ENCODE results near the gene UQCR11.

The UQCR11 gene

GRCh38 chr19:1556390-1557070, 48.7 kb downstream of the UQCR11 start:
- H3K9ac ChIP-seq (ENCODE audit: low read length), result no peak overlapping the region
- no peaks in the 10 kb centered on the region for H3K4me1 ChIP-seq (ENCODE audit: control insufficient read depth, insufficient read depth, low read length)
- H3K4me3 ChIP-seq (ENCODE audit: low read depth, low read length), result no peak overlapping the region
- H3K9me3 ChIP-seq (ENCODE audit: control insufficient read depth, insufficient read depth, low read depth, low read length), result no peaks in the 10 kb centered on the region
- no peak overlapping the region for H3K27ac ChIP-seq (ENCODE audit: low read depth, low read length)
- H3K27me3 ChIP-seq (ENCODE audit: control insufficient read depth, insufficient read depth, low read length), result no peaks in the 10 kb centered on the region
- H3K36me3 ChIP-seq (ENCODE audit: control insufficient read depth, insufficient read depth, low read length), result peaks cover 19% of the 10 kb centered on the region

- Histone ChIP-seq H3K36me3 (ENCODE audit: control insufficient read depth, insufficient read depth, low read length) (peaks cover 19% of the 10 kb centered on the region), H3K4me3 (ENCODE audit: low read depth, low read length) (no peak overlapping the region), H3K27me3 (ENCODE audit: control insufficient read depth, insufficient read depth, low read length) (no peaks in the 10 kb centered on the region)
These were observed 49.5 kb downstream of the UQCR11 start for GRCh38 chr19:1555487-1556389.

GRCh38 chr19:1554968-1555367, 50.3 kb downstream of the UQCR11 start:
- no peaks in the 10 kb centered on the region for H3K27me3 ChIP-seq (ENCODE audit: control insufficient read depth, insufficient read depth, low read length)
- H3K9me3 ChIP-seq (ENCODE audit: control insufficient read depth, insufficient read depth, low read depth, low read length), result no peaks in the 10 kb centered on the region
- no peak overlapping the region for H3K9ac ChIP-seq (ENCODE audit: low read length)
- peaks cover 19% of the 10 kb centered on the region for H3K36me3 ChIP-seq (ENCODE audit: control insufficient read depth, insufficient read depth, low read length)
- H3K27ac ChIP-seq (ENCODE audit: low read depth, low read length), result no peak overlapping the region
- no peaks in the 10 kb centered on the region for H3K4me1 ChIP-seq (ENCODE audit: control insufficient read depth, insufficient read depth, low read length)
- no peak overlapping the region for H3K4me3 ChIP-seq (ENCODE audit: low read depth, low read length)

More at GRCh38 chr19:1555487-1556389, 49.5 kb downstream of the UQCR11 start:
- Histone ChIP-seq H3K9me3 (ENCODE audit: control insufficient read depth, insufficient read depth, low read depth, low read length) (no peaks in the 10 kb centered on the region), H3K9ac (ENCODE audit: low read length) (no peak overlapping the region), H3K4me1 (ENCODE audit: control insufficient read depth, insufficient read depth, low read length) (no peaks in the 10 kb centered on the region), H3K27ac (ENCODE audit: low read depth, low read length) (no peak overlapping the region)

GRCh38 chr19:1553415-1553814, 51.8 kb downstream of the UQCR11 start:
- no peaks in the 10 kb centered on the region for H3K9me3 ChIP-seq (ENCODE audit: control insufficient read depth, insufficient read depth, low read depth, low read length)
- no peak overlapping the region for H3K27ac ChIP-seq (ENCODE audit: low read depth, low read length)
- no peaks in the 10 kb centered on the region for H3K27me3 ChIP-seq (ENCODE audit: control insufficient read depth, insufficient read depth, low read length)
- H3K4me1 ChIP-seq (ENCODE audit: control insufficient read depth, insufficient read depth, low read length), result no peaks in the 10 kb centered on the region
- H3K9ac ChIP-seq (ENCODE audit: low read length), result no peak overlapping the region
- no peak overlapping the region for H3K4me3 ChIP-seq (ENCODE audit: low read depth, low read length)
- H3K36me3 ChIP-seq (ENCODE audit: control insufficient read depth, insufficient read depth, low read length), result peaks cover 19% of the 10 kb centered on the region

- Histone ChIP-seq H3K4me3 (ENCODE audit: low read depth, low read length) (no peak overlapping the region), H3K4me1 (ENCODE audit: control insufficient read depth, insufficient read depth, low read length) (no peaks in the 10 kb centered on the region), H3K27ac (ENCODE audit: low read depth, low read length) (no peak overlapping the region)
These were observed 53.9 kb downstream of the UQCR11 start for GRCh38 chr19:1551068-1552040.

GRCh38 chr19:1549332-1549945, 55.8 kb downstream of the UQCR11 start:
- Histone ChIP-seq H3K9me3 (ENCODE audit: control insufficient read depth, insufficient read depth, low read depth, low read length) (no peaks in the 10 kb centered on the region), H3K9ac (ENCODE audit: low read length) (no peak overlapping the region), H3K4me3 (ENCODE audit: low read depth, low read length) (no peak overlapping the region), H3K36me3 (ENCODE audit: control insufficient read depth, insufficient read depth, low read length) (peaks cover 4% of the 10 kb centered on the region; the same call in 1 of the 2 replicates), H3K4me1 (ENCODE audit: control insufficient read depth, insufficient read depth, low read length) (no peaks in the 10 kb centered on the region), H3K27me3 (ENCODE audit: control insufficient read depth, insufficient read depth, low read length) (peaks cover 7% of the 10 kb centered on the region; the same call in 1 of the 2 replicates), H3K27ac (ENCODE audit: low read depth, low read length) (no peak overlapping the region)

More at GRCh38 chr19:1551068-1552040, 53.9 kb downstream of the UQCR11 start:
- peaks cover 12% of the 10 kb centered on the region for H3K36me3 ChIP-seq (ENCODE audit: control insufficient read depth, insufficient read depth, low read length)
- H3K9me3 ChIP-seq (ENCODE audit: control insufficient read depth, insufficient read depth, low read depth, low read length), result no peaks in the 10 kb centered on the region
- no peak overlapping the region for H3K9ac ChIP-seq (ENCODE audit: low read length)
- no peaks in the 10 kb centered on the region for H3K27me3 ChIP-seq (ENCODE audit: control insufficient read depth, insufficient read depth, low read length)
